ENCODE data around the gene CD247.

- no peak for TF ChIP-seq POLR2AphosphoS5 (IDR thresholded peaks at IDR 0.05; ENCODE audit: low read depth, low read length)
- no peak for TF ChIP-seq EZH2phosphoT487 (IDR thresholded peaks at IDR 0.05; ENCODE audit: borderline replicate concordance, low read depth)
- no peak for TF ChIP-seq CTCF (IDR thresholded peaks at IDR 0.05)
- TF ChIP-seq TCF12 (IDR thresholded peaks at IDR 0.05): no peak
- TF ChIP-seq TAF1 (IDR thresholded peaks at IDR 0.05; ENCODE audit: borderline replicate concordance, low read depth, low read length): no peak
- no peak for TF ChIP-seq CHD2 (IDR thresholded peaks at IDR 0.05; ENCODE audit: low read length, partially characterized antibody)
- no peak for TF ChIP-seq REST (IDR thresholded peaks at IDR 0.05; ENCODE audit: low read depth, low read length)
- TF ChIP-seq EP300 (IDR thresholded peaks at IDR 0.05; ENCODE audit: borderline replicate concordance in 1 of 2, low read depth in 1 of 2, low read length in 1 of 2): no peak
- no peak for TF ChIP-seq MAX (IDR thresholded peaks at IDR 0.05; ENCODE audit: low read depth)
- TF ChIP-seq SIN3A (IDR thresholded peaks at IDR 0.05; ENCODE audit: borderline replicate concordance, low read depth, low read length): no peak
- TF ChIP-seq RXRA (IDR thresholded peaks at IDR 0.05; ENCODE audit: borderline replicate concordance, low read depth): no peak
- TF ChIP-seq RAD21 (IDR thresholded peaks at IDR 0.05; ENCODE audit: low read length): no peak
- TF ChIP-seq NFIC (IDR thresholded peaks at IDR 0.05; ENCODE audit: borderline replicate concordance): no peak
Observed at GRCh38 chr1:167420510-167420909, 97.8 kb downstream of the CD247 start.

All from SK-N-SH (cell line).